Upper lobe of right lung (tissue), 1 donor: Measurements from ENCODE around the gene MAP4K5. TPM values are rescaled to one million over a fixed set of nuclear protein-coding genes. Genes with fewer than 3 reads are reported as not detected.

Source experiments
- ATAC-seq: fragments of 200-7000 bp; cut with Tn5 transposase; one replicate; pipeline ENCODE4 v1.9.1; 2020; ENCODE audit warnings: mild to moderate bottlenecking, moderate library complexity
- DNase-seq: peaks from one replicate; pipeline ENCODE4 v3.0.0-alpha.2; 2020
- H3K27ac ChIP-seq: fragments of 200-600 bp; one replicate; pipeline ENCODE4 v1.8.0; 2022
- H3K27me3 ChIP-seq: fragments of 200-600 bp; one replicate; pipeline ENCODE4 v1.8.0; 2022; ENCODE audit warnings: mild to moderate bottlenecking
- H3K36me3 ChIP-seq: fragments of 200-600 bp; one replicate; pipeline ENCODE4 v1.8.0; 2022
- H3K4me1 ChIP-seq: fragments of 200-600 bp; one replicate; pipeline ENCODE4 v1.8.0; 2022
- H3K4me3 ChIP-seq: fragments of 200-600 bp; one replicate; pipeline ENCODE4 v1.8.0; 2022; ENCODE audit warnings: mild to moderate bottlenecking
- H3K9me3 ChIP-seq: fragments of 200-600 bp; one replicate; pipeline ENCODE4 v1.8.0; 2022
- CTCF ChIP-seq: fragments of 200-600 bp; IDR thresholded peaks from one replicate; pipeline ENCODE4 v1.8.0; 2022; ENCODE audit warnings: antibody characterized with exemption
- intact Hi-C: fragments of 100-400 bp; cut with DNase I; formaldehyde crosslinking; loops from one replicate; pipeline ENCODE4 v1.11.0; 2022
- total RNA-seq: library from RNA; stranded (reverse); fragmentation: NEBNext Ultra II Directional; extraction: Animal tissue kit (Norgen Biotek cat#: 25700); gene quantifications from one replicate; pipeline ENCODE4 v1.2.1, GENCODE V29; 2021
- donor health status: DM: no; HTN: yes; CAD: no; lungs with severe emphysema.

Gene MAP4K5
- total RNA-seq, 1 donor from 2014 or later, result 46.3 TPM

GRCh38 chr14:50488521-50488920 is 43.8 kb downstream of the MAP4K5 start:
- DNase-seq (no peak), ATAC-seq (no peak)
- no peaks in the 10 kb centered on the region for H3K4me1 ChIP-seq
- no peak overlapping the region for H3K4me3 ChIP-seq
- no peaks in the 10 kb centered on the region for H3K36me3 ChIP-seq
- H3K27ac ChIP-seq, result no peak overlapping the region
- intact Hi-C loops, result no loop called here
- no peaks in the 10 kb centered on the region for H3K27me3 ChIP-seq
- no peaks in the 10 kb centered on the region for H3K9me3 ChIP-seq
- no peak for TF ChIP-seq CTCF

- no peaks in the 10 kb centered on the region for H3K27me3 ChIP-seq
- TF ChIP-seq CTCF, result no peak
- H3K27ac ChIP-seq, result no peak overlapping the region
- H3K36me3 ChIP-seq, result peaks cover 28% of the 10 kb centered on the region
- intact Hi-C loops, result no loop called here
- no peaks in the 10 kb centered on the region for H3K9me3 ChIP-seq
- ATAC-seq (no peak), DNase-seq (no peak)
- H3K4me1 ChIP-seq, result no peaks in the 10 kb centered on the region
- H3K4me3 ChIP-seq, result no peak overlapping the region
These were observed 53.3 kb downstream of the MAP4K5 start for GRCh38 chr14:50479041-50479440.

DNA sequence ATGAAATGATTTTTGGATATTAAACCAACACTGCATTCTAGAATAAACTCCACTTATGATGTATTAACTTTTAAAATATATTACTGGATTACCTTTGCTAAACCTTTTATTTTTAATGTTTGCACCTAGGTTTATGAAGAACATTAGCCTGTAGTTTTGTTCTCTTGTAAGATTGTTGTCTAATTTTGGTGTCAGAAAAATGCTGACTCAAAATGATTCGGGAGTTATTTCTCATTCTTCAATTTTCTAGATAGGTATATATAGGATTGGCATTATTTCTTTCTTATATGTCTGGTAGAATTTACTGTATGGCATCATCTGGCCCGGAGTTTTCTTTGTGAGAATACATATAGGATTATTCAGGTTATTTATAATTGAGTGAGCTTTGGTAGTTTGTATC is 54.6 kb downstream of the MAP4K5 start:
- Histone ChIP-seq H3K9me3 (no peaks in the 10 kb centered on the region), H3K36me3 (peaks cover 34% of the 10 kb centered on the region), H3K4me3 (no peak overlapping the region), H3K4me1 (no peaks in the 10 kb centered on the region), H3K27me3 (no peaks in the 10 kb centered on the region), H3K27ac (no peak overlapping the region)
- no peak for TF ChIP-seq CTCF
- ATAC-seq (no peak), DNase-seq (no peak)
- intact Hi-C loops, result no loop called here

DNA sequence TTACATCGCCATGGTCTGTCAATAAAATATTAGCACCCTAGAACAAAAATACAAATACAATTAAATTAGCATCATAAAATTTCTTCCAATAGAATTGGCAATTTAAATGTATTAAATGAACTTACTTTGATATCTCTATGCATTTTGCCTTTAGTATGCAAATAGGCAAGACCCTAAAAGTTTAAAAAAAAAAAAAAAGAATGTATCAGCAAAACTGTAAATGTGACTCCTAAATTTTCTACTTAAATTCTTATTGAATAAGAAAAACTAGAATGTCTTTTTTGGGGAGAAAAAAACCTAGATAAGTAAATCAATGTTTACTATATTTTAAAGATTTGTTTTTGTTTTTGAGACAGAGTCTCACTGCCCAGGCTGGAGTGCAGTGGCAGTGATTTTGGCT is 56.2 kb downstream of the MAP4K5 start:
- no peak for DNase-seq
- H3K9me3 ChIP-seq, result peaks cover 12% of the 10 kb centered on the region
- peaks cover 44% of the 10 kb centered on the region for H3K36me3 ChIP-seq
- H3K4me1 ChIP-seq, result no peaks in the 10 kb centered on the region
- H3K4me3 ChIP-seq, result no peak overlapping the region
- intact Hi-C loops, result no loop called here
- ATAC-seq, result no peak
- no peak for TF ChIP-seq CTCF
- no peaks in the 10 kb centered on the region for H3K27me3 ChIP-seq
- no peak overlapping the region for H3K27ac ChIP-seq

DNA sequence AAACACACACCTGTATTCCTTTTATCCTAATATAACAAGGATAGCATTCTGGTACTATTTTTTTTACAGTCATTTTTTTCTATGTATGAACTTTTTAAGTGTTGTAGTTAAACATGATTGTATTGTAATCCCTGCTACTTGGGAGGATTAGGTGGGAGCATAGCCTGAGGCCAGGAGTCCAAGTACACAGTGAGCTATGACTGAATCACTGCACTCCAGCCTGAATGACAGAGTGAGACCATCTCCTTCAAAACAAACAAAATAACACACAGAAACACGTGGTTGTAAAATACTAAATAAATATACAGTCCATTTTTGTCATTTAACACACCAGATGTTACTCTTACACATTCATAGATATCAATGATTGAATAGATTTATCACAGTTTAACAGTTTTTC is 56.9 kb downstream of the MAP4K5 start:
- TF ChIP-seq CTCF, result no peak
- H3K4me3 ChIP-seq, result no peak overlapping the region
- H3K27ac ChIP-seq, result no peak overlapping the region
- peaks cover 17% of the 10 kb centered on the region for H3K9me3 ChIP-seq
- no peak for ATAC-seq
- no peaks in the 10 kb centered on the region for H3K4me1 ChIP-seq
- intact Hi-C loops, result no loop called here
- no peak for DNase-seq
- no peaks in the 10 kb centered on the region for H3K27me3 ChIP-seq
- peaks cover 50% of the 10 kb centered on the region for H3K36me3 ChIP-seq

DNA sequence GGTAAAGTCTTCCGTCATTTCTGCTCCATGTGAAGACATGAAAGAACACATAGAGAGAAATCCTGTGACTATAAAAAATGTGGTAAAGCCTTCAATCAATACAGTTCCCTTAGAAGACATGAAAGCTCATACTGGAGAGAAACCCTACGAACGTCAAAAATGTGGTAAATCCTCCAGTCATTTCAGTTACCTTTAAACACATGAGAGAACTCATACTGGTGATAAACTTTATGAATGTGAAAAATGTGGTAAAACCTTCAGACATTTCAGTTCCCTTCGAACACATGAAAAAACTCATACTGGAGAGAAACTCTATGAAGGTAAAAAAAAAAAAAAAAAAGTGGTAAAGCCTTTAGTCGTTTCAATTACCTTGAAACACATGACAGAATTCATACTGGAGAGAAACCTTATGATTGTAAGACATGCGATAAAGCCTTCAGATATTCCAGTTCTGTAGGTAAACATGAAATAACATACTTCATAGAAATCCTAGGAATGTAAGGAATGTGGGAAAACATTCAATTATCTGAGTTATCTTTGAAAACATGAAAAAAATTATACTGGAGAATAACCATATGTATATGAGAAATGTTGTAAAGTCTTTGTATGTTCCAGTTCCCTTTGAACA is 60.4 kb downstream of the MAP4K5 start:
- Histone ChIP-seq H3K27ac (no peak overlapping the region), H3K27me3 (no peaks in the 10 kb centered on the region), H3K4me3 (no peak overlapping the region), H3K9me3 (peaks cover 17% of the 10 kb centered on the region), H3K4me1 (peaks cover 4% of the 10 kb centered on the region), H3K36me3 (peaks cover 64% of the 10 kb centered on the region)
- intact Hi-C loops, result no loop called here
- DNase-seq (no peak), ATAC-seq (no peak)
- TF ChIP-seq CTCF, result no peak
